Lower leg skin (tissue), 4 donors: ENCODE results near the gene MYCBP2. TPM values are rescaled to one million over a fixed set of nuclear protein-coding genes. Genes with fewer than 3 reads are reported as not detected.
A peak's percentile ranks its signal among the peaks of the same experiment; 100 is the strongest.

Experiments
- DNase-seq, 2 donors: peaks; one replicate each; pipeline ENCODE4 v3.0.0-alpha.2; 2019; ENCODE audit warnings: low spot score in 2 of 2
- H3K4me3 ChIP-seq: fragments of 200-600 bp; sonication (generic); 2 replicates; pipeline ENCODE4 v1.5.1; 2017; ENCODE audit warnings: mild to moderate bottlenecking, low read depth; ENCODE audit not compliant: poor library complexity, severe bottlenecking
- POLR2A ChIP-seq, 2 donors: fragments of 450-650 bp; IDR thresholded peaks; one replicate each; pipeline ENCODE4 v1.6.1; 2016 to 2017; ENCODE audit warnings: antibody characterized with exemption in 2 of 2, mild to moderate bottlenecking in 1 of 2, moderate library complexity in 1 of 2
- WGBS, 2 donors: methylation state at CpG; one replicate each; pipeline ENCODE4 v1.1.5; 2018; 5-methylcytosine and 5-hydroxymethylcytosine counted together
- intact Hi-C: fragments of 100-400 bp; cut with DNase I; formaldehyde crosslinking; loops from one replicate; pipeline ENCODE4 v1.15.0; 2023; ENCODE audit warnings: low total_unique reads
- total RNA-seq, 4 donors: library from RNA; depleted of rRNA; stranded (reverse); fragments of >200 nt; gene quantifications; one replicate each; pipeline ENCODE4 v1.1.0, GENCODE V29; 2016
- TF ChIP-seq, protein P1 (sequence below), 3 donors: fragments of 450-650 bp; IDR thresholded peaks; one replicate each; pipeline ENCODE4 v1.5.1; 2016; ENCODE audit warnings: antibody characterized with exemption in 3 of 3, mild to moderate bottlenecking in 3 of 3, moderate library complexity in 2 of 3

The MYCBP2 gene
- total RNA-seq, 4 donors from 2014 or later = 189 to 242 (median 231) TPM

DNA sequence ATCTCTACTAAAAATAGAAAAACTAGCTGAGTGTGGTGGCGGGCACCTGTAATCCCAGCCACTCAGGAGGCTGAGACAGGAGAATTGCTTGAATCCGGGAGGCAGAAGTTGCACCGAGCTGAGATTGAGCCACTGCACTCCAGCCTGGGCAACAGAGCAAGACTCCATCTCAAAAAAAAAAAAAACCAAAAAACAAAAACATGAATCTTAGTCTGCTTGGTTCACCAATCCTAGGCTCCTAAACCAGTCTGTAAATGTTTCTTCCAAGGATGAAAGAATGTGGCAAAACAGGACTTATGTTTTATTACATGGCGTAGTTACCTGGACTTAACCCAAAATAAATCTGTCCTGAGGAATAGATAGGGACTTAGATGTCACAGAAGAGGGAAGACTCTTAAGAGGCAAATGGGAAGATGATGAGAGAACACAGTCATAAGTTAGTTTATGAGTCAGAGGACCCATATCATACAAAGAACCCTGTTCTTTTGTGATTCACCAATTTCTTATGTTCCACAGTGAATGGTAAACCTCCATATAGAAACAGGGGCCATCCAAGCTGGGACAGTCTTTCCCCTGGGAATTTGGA lies 293.1 kb downstream of the MYCBP2 start:
- whole genome bisulfite sequencing, 2 donors = 86 to 88% methylated on average over 4 of the region's 4 CpGs
- intact Hi-C loops = no loop called here
- no peak for DNase-seq
- no peak overlapping the region for H3K4me3 ChIP-seq
- TF ChIP-seq, protein P1, sequence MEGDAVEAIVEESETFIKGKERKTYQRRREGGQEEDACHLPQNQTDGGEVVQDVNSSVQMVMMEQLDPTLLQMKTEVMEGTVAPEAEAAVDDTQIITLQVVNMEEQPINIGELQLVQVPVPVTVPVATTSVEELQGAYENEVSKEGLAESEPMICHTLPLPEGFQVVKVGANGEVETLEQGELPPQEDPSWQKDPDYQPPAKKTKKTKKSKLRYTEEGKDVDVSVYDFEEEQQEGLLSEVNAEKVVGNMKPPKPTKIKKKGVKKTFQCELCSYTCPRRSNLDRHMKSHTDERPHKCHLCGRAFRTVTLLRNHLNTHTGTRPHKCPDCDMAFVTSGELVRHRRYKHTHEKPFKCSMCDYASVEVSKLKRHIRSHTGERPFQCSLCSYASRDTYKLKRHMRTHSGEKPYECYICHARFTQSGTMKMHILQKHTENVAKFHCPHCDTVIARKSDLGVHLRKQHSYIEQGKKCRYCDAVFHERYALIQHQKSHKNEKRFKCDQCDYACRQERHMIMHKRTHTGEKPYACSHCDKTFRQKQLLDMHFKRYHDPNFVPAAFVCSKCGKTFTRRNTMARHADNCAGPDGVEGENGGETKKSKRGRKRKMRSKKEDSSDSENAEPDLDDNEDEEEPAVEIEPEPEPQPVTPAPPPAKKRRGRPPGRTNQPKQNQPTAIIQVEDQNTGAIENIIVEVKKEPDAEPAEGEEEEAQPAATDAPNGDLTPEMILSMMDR (IDR thresholded peaks at IDR 0.05) = no peak
- no peak for TF ChIP-seq POLR2A (IDR thresholded peaks at IDR 0.05)

DNA sequence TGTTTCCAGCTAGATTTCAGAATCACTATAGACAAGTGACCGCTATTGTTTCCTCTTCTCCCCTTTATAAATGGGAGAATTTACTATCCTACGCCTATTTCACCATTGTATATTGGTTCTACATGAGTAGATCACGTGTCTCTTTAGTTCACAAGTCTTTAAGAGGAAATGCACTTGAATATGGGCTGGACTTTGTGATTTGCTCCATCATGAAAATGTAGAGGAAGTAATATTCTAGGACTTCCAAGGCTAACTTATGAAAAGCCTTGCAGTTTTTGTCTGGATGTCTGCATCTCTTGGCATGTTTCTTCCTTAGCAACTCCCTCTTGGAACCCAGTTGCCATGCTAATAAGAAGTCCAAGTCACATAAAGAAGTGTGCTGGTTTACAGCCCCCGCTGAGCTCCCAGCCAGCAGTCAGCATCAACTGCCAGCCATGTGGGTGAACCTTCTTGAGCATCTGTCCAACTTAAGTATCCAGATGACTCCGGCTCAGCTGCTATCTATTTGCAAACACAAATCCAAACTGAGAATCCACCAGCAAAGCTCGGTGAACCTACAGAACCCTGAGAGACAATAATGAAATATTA lies 295.1 kb downstream of the MYCBP2 start:
- no peak overlapping the region for H3K4me3 ChIP-seq
- intact Hi-C loops = no loop called here
- DNase-seq = no peak
- TF ChIP-seq, protein P1 (IDR thresholded peaks at IDR 0.05) = no peak
- no peak for TF ChIP-seq POLR2A (IDR thresholded peaks at IDR 0.05)
- 82 to 85% methylated on average over 6 of the region's 6 CpGs for WGBS, 2 donors

DNA sequence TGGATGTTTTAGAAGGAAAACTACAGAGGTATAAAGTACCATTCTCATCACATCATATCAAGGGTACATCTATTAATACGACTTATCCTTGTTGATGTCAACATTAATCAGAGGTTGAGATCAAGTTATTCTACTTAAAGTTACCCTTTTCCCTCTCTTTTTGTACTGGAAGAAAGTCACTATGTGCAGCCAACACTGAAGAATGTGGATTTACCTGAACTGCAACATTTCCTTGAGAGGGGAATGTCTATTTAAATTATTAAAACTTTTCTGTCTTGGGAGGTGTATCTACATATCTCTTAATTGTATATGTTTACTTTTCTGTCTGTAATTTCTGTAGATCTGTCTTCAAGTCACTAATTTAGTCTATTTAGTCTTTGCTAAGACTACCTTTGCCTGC lies 297.5 kb downstream of the MYCBP2 start:
- no peak overlapping the region for H3K4me3 ChIP-seq
- no peak for DNase-seq
- intact Hi-C loops = no loop called here
- 69 to 73% methylated on average over 1 of the region's 1 CpG for WGBS, 2 donors
- TF ChIP-seq, protein P1 (IDR thresholded peaks at IDR 0.05) = no peak
- no peak for TF ChIP-seq POLR2A (IDR thresholded peaks at IDR 0.05)

DNA sequence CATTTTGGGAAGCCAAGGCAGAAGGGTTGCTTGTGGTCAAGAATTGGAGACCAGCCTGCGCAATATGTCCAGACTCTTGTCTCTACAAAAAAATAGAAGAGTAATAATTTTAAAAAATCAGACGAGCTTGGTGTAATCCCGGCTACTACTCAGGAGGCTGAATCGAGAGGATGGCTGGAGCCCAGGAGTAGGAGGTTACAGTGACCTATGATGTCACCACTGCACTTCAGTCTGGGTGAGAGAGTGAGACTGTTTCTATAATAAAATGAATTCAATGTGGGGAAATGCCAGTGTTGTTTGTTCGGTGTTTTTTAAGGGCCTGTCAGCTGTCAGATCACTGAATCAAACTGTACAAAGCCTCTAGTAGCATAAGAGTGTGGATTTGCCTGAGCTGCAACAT lies 298.7 kb downstream of the MYCBP2 start:
- no peak for DNase-seq
- TF ChIP-seq, protein P1 (IDR thresholded peaks at IDR 0.05) = no peak
- no peak for TF ChIP-seq POLR2A (IDR thresholded peaks at IDR 0.05)
- H3K4me3 ChIP-seq = no peak overlapping the region
- intact Hi-C loops = no loop called here
- WGBS, 2 donors = 37 to 50% methylated on average over 5 of the region's 5 CpGs

DNA sequence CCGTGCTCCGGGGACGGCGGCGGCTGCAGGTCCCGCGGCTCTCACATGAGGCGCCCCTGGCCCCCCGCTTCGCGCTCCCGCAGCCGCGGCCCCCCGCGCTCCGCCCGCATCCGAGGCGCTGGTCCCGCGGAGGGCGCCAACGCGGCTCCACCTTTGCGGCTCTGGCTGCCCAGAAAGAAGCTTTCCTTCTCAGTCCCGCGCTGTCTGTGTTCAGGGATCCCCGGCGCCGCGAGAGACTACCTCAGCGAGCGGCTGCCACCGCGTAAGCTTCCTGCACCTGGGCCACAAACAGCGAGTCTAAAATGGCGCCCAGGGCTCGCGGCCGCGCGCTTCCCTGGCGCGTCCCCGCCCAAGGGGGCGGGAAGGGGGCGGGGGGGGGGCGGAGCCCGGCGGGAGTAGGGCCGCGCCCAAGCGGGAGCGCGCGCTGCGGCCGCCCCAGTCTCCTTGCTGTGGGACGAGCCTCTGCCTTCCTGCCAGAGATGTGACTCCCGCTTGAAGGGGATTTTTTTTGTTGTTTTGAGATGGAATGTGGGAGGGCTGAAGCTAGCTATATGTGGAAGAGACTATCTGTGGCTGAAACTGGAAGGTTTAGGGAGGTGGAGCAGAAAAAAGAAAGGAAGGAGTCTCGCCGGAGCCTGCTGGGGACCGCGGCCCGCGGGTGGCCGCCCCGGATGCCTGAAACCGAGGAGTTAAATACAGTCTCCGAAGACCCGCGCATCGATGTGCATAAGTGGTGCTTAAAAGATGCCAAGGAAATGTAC lies 299.9 kb downstream of the MYCBP2 start, which contains the start of gene FBXL3:
TSS of gene FBXL3 (minus strand) at position 299 of the 761 bp plus-strand sequence. CDS start 5,299 bp downstream, outside the sequence.
- intact Hi-C loops = no loop called here

More for the DNA sequence above, 299.9 kb downstream of the MYCBP2 start, which contains the start of gene FBXL3:
- TF ChIP-seq, protein P1 (IDR thresholded peaks at IDR 0.05) = no peak
- TF ChIP-seq POLR2A (IDR thresholded peaks at IDR 0.05) = peak in 1 of 2 donors; percentile 24
- 0 to 1% methylated on average over 34 to 38 of the region's 74 CpGs for WGBS, 2 donors
- DNase-seq = peak; percentile 77 to 95
- peak within 1 kb of the TSS; percentile 83 for H3K4me3 ChIP-seq
